Right lobe of liver (tissue), 6 donors: ENCODE data around the gene ERVW-1. TPM values are rescaled to one million over a fixed set of nuclear protein-coding genes. Genes with fewer than 3 reads are reported as not detected.

Source experiments
- ATAC-seq, 4 donors: fragments of 200-7000 bp; cut with Tn5 transposase; one replicate each; pipeline ENCODE4 v1.9.1; 2020; ENCODE audit warnings: mild to moderate bottlenecking in 4 of 4, moderate library complexity in 4 of 4
- DNase-seq, 3 donors: peaks; one replicate each; pipeline ENCODE4 v3.0.0-alpha.2; 2020
- H3K27ac ChIP-seq, 3 donors: fragments of 200-600 bp; one replicate each; pipeline ENCODE4 v1.8.0; 2022
- H3K27me3 ChIP-seq, 2 donors: fragments of 200-600 bp; one replicate each; pipeline ENCODE4 v1.8.0; 2022
- H3K36me3 ChIP-seq, 4 donors: fragments of 200-600 bp; sonication (generic) in 1 of 4; one replicate each; pipeline versions ENCODE4 v1.5.1 to v1.8.0; 2017 to 2022; ENCODE audit warnings: control low read depth in 1 of 4
- H3K4me1 ChIP-seq, 4 donors: fragments of 200-600 bp; sonication (generic) in 1 of 4; one replicate each; pipeline versions ENCODE4 v1.5.1 to v1.8.0; 2017 to 2022; ENCODE audit warnings: control low read depth in 1 of 4
- H3K4me3 ChIP-seq, 3 donors: fragments of 200-600 bp; one replicate each; pipeline ENCODE4 v1.8.0; 2022
- H3K9me3 ChIP-seq, 4 donors: fragments of 200-600 bp; sonication (generic) in 1 of 4; one replicate each; pipeline versions ENCODE4 v1.5.1 to v1.8.0; 2017 to 2022; ENCODE audit warnings: control low read depth in 1 of 4
- CTCF ChIP-seq, 4 donors: fragments of 200-600 bp in 3 of 4; fragments of 450-650 bp in 1 of 4; IDR thresholded peaks; one replicate each; pipeline versions ENCODE4 v1.5.1 to v1.8.0; 2016 to 2022; ENCODE audit warnings: antibody characterized with exemption in 4 of 4, mild to moderate bottlenecking in 2 of 4
- POLR2A ChIP-seq: fragments of 450-650 bp; IDR thresholded peaks from one replicate; pipeline ENCODE4 v1.6.1; 2017; ENCODE audit warnings: antibody characterized with exemption, mild to moderate bottlenecking
- WGBS: methylation state at CpG from one replicate; pipeline ENCODE4 v1.1.6; 2018; ENCODE audit warnings: low coverage, low lambda C conversion rate; ENCODE audit not compliant: insufficient coverage; ENCODE audit errors: missing lambda C conversion rate; 5-methylcytosine and 5-hydroxymethylcytosine counted together
- intact Hi-C, 2 donors: fragments of 100-400 bp; cut with DNase I; formaldehyde crosslinking; loops; one replicate each; pipeline versions ENCODE4 v1.11.2 to v1.14.1; 2022
- total RNA-seq, 6 experiments: library from RNA; depleted of rRNA in 2 of 6; stranded (reverse); fragments of >200 nt in 2 of 6; fragmentation: NEBNext Ultra II Directional in 3 of 6; extraction: Animal tissue kit (Norgen Biotek cat#: 25700) in 3 of 6; gene quantifications; one replicate each; pipeline versions ENCODE4 v1.1.0 to v1.2.4, GENCODE V29; 2016 to 2023
- donor health status: DM: no; HTN: yes; CAD: no.
- donor health status: DM: no; HTN: no; CAD: no.
- donor health status: DM: no; HTN: no; CAD: no.
- donor health status: DM: no; HTN: yes; CAD: no.
- donor health status: DM: no; HTN: yes; CAD: no.

Gene ERVW-1
- total RNA-seq, 6 experiments from 2014 or later, result not detected

- DNase-seq (no peak), ATAC-seq (no peak)
- Histone ChIP-seq H3K4me1 (no peaks in the 10 kb centered on the region), H3K36me3 (peaks cover 0 to 13% (median 0%) of the 10 kb centered on the region in 4 donors), H3K4me3 (no peak overlapping the region), H3K27me3 (no peaks in the 10 kb centered on the region), H3K27ac (no peak overlapping the region), H3K9me3 (no peaks in the 10 kb centered on the region)
- TF ChIP-seq CTCF (IDR thresholded peaks at IDR 0.05) (no peak), POLR2A (no peak)
- 94% methylated on average over 5 of the region's 5 CpGs for WGBS
- intact Hi-C loops, result no loop called here
Observed at GRCh38 chr7:92508946-92509345, 31.2 kb upstream of the ERVW-1 start.

GRCh38 chr7:92506363-92506762 is 28.6 kb upstream of the ERVW-1 start:
- Histone ChIP-seq H3K9me3 (no peaks in the 10 kb centered on the region), H3K27ac (no peak overlapping the region), H3K27me3 (no peaks in the 10 kb centered on the region), H3K36me3 (peaks cover 0 to 32% (median 0%) of the 10 kb centered on the region in 4 donors), H3K4me1 (no peaks in the 10 kb centered on the region), H3K4me3 (no peak overlapping the region)
- TF ChIP-seq POLR2A, result no peak
- TF ChIP-seq CTCF (IDR thresholded peaks at IDR 0.05), result no peak
- intact Hi-C loops, result no loop called here
- 87% methylated on average over 2 of the region's 2 CpGs for WGBS
- DNase-seq (no peak), ATAC-seq (no peak)

GRCh38 chr7:92504563-92504962 is 26.8 kb upstream of the ERVW-1 start:
- H3K9me3 ChIP-seq, result no peaks in the 10 kb centered on the region
- no peak overlapping the region for H3K4me3 ChIP-seq
- H3K4me1 ChIP-seq, result no peaks in the 10 kb centered on the region
- no peak for TF ChIP-seq POLR2A
- no peak for TF ChIP-seq CTCF (IDR thresholded peaks at IDR 0.05)
- ATAC-seq, result peak in 2 of 4 donors; percentile 16 to 32
- no peaks in the 10 kb centered on the region for H3K27me3 ChIP-seq
- no peak overlapping the region for H3K27ac ChIP-seq
- WGBS, result 51% methylated on average over 3 of the region's 3 CpGs
- intact Hi-C loops, result no loop called here
- peaks cover 0 to 47% (median 2%) of the 10 kb centered on the region in 4 donors for H3K36me3 ChIP-seq
- no peak for DNase-seq

- H3K27ac ChIP-seq, result no peak overlapping the region
- H3K9me3 ChIP-seq, result no peaks in the 10 kb centered on the region
- no peak for ATAC-seq
- H3K4me1 ChIP-seq, result no peaks in the 10 kb centered on the region
- intact Hi-C loops, result no loop called here
- no peak for DNase-seq
- TF ChIP-seq CTCF (IDR thresholded peaks at IDR 0.05) (no peak), POLR2A (no peak)
- 95% methylated on average over 2 of the region's 2 CpGs for WGBS
- peaks cover 0 to 52% (median 2%) of the 10 kb centered on the region in 4 donors for H3K36me3 ChIP-seq
- H3K27me3 ChIP-seq, result no peaks in the 10 kb centered on the region
- H3K4me3 ChIP-seq, result no peak overlapping the region
Observed at GRCh38 chr7:92503767-92504166, 26.0 kb upstream of the ERVW-1 start.

- 81% methylated on average over 2 of the region's 2 CpGs for WGBS
- TF ChIP-seq CTCF (IDR thresholded peaks at IDR 0.05) (no peak), POLR2A (no peak)
- no peak overlapping the region for H3K4me3 ChIP-seq
- H3K4me1 ChIP-seq, result no peaks in the 10 kb centered on the region
- H3K27me3 ChIP-seq, result no peaks in the 10 kb centered on the region
- no peak overlapping the region for H3K27ac ChIP-seq
- no peak for DNase-seq
- ATAC-seq, result no peak
- peaks cover 0 to 62% (median 2%) of the 10 kb centered on the region in 4 donors for H3K36me3 ChIP-seq
- intact Hi-C loops, result no loop called here
- no peaks in the 10 kb centered on the region for H3K9me3 ChIP-seq
Observed at GRCh38 chr7:92498557-92498956, 20.8 kb upstream of the ERVW-1 start.
